ENCODE results near the gene HORMAD1.

HORMAD1 gene

DNA sequence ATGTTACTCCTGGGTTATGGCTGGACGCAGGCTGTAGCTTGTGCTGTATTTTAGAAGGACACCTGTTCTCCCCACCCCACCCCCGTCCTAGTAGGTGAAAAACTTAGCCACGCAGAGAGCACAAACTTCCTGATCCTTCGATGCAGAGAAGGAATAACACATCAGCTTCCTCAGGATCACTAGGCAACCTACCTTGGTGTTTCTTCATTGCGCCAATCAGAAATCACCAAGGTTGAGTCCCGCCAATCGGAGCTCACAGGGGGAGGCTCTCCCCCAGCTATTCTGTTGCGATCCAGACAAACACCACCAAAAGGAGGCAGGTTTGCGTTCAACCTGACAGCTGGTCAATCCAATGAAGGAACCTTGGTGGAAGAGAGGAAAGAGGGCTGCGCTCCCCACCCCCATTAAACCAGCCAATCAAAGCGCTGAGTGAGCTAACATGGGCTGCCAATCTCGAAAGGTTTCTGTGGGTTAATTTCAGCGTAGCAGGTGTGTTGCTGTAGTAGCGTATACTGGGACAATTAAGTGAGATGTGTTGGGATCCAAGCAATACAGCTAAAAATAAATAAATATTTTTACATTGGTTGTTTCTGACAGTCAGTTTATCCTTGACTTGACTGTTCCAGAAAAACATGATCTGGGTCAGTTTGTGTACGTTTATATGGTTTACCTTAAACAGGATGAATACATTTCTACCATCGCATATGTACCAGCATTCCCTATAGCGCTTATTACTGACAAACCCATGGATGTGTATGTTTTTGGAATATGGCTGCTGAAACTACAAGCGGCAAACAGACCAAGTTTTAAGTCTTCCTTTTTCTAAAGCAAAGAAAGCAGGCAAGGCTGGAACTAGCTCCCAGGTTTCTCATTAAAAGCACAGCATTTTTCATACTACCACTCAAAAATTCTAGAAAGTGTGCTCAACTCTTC lies 23.4 kb downstream of the HORMAD1 start, which contains the start of gene GOLPH3L:
Gene GOLPH3L, minus strand, starts transcription at position 160 of the 933 bp plus-strand sequence. CDS start 2,316 bp downstream, outside the sequence.
- peak; percentile 99 for DNase-seq (ENCODE audit: low read depth)
- TF ChIP-seq, protein P1, sequence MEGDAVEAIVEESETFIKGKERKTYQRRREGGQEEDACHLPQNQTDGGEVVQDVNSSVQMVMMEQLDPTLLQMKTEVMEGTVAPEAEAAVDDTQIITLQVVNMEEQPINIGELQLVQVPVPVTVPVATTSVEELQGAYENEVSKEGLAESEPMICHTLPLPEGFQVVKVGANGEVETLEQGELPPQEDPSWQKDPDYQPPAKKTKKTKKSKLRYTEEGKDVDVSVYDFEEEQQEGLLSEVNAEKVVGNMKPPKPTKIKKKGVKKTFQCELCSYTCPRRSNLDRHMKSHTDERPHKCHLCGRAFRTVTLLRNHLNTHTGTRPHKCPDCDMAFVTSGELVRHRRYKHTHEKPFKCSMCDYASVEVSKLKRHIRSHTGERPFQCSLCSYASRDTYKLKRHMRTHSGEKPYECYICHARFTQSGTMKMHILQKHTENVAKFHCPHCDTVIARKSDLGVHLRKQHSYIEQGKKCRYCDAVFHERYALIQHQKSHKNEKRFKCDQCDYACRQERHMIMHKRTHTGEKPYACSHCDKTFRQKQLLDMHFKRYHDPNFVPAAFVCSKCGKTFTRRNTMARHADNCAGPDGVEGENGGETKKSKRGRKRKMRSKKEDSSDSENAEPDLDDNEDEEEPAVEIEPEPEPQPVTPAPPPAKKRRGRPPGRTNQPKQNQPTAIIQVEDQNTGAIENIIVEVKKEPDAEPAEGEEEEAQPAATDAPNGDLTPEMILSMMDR (conservative IDR thresholded peaks at IDR 0.05; ENCODE audit: low read depth, low read length), result peak; percentile 29
- H3K4me3 ChIP-seq (ENCODE audit: low read length), result peak within 1 kb of the TSS; percentile 98

DNA sequence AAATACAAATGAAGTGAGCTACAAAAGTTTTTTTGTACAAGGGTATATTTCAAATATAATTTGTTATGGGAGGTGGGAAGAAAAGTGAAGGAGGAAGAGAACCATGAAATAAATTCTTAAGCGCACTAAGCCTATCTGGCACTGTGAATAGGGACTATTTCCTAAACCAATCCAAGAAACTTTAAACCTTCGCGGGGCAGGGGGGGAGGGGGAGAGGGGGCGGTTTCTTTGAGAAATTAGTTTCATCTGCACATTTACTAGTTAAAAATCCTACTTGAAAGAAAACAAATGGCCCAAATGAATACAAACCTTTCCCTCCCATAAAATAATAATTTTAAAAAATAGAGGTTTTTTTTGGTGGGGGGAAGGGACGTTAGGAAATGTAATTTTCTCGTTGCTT lies 24.1 kb downstream of the HORMAD1 start:
- DNase-seq (ENCODE audit: low read depth), result no peak
- H3K4me3 ChIP-seq (ENCODE audit: low read length), result peak overlapping the region; percentile 98
- TF ChIP-seq, protein P1 (conservative IDR thresholded peaks at IDR 0.05; ENCODE audit: low read depth, low read length), result no peak

DNA sequence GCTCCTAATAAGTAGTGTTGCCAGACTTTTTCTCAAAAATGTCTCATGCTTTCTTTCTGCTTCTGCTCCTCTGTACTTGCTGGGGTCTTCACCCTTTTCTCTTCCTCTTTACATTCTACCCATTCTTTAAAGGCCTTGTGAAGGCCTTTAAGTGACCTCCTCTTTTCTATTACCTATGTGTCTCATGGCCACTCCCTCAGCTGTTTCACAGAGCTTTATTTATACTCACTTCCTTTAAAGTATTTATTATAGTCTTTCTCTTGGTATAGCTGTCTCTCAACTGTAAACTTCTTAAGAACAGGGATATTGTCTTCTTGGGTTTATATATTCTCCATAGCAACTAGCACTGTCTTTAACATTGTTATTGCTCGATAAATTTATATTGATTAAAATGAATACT lies 24.5 kb downstream of the HORMAD1 start:
- peak overlapping the region; percentile 98 for H3K4me3 ChIP-seq (ENCODE audit: low read length)
- TF ChIP-seq, protein P1 (conservative IDR thresholded peaks at IDR 0.05; ENCODE audit: low read depth, low read length), result no peak
- no peak for DNase-seq (ENCODE audit: low read depth)

DNA sequence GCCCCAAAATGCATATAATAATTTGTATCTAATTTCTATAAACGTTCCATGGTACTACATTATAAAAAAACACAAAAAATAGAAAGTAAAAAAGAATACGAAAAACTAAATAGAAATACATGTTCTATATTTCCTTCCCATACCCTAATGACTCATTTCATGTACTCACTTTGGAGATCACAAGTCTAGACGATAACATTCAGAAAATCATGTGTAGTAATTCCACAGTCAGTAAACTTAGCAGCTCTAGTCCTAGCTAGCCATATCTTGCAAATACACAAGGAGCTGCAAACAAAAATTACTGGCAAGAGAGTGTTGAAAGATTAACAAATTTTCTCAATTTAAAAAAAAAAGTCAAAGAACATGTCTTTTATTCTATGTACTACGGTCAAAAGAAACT lies 25.1 kb downstream of the HORMAD1 start:
- TF ChIP-seq, protein P1 (conservative IDR thresholded peaks at IDR 0.05; ENCODE audit: low read depth, low read length), result no peak
- DNase-seq (ENCODE audit: low read depth), result no peak
- H3K4me3 ChIP-seq (ENCODE audit: low read length), result no peak overlapping the region

DNA sequence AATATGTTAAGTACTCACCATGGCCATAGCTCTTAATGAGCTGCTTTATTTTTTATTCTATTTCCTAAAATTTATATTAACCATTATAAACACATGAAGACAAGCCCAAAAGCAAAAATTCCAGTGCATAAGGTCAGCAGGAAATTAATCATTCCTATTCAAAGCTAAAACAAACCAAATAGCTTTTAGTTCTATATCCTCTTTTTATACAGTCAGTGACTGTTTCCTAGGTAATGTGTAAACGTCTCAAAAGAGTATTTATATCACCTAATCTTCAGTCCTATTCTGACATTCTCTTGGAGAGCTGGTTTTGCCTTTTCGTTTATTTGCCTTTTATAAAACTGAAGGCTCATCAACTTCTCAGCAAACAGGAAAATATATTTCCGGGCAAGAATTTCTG lies 28.0 kb downstream of the HORMAD1 start:
- TF ChIP-seq, protein P1 (conservative IDR thresholded peaks at IDR 0.05; ENCODE audit: low read depth, low read length), result no peak
- no peak for DNase-seq (ENCODE audit: low read depth)
- H3K4me3 ChIP-seq (ENCODE audit: low read length), result no peak overlapping the region

DNA sequence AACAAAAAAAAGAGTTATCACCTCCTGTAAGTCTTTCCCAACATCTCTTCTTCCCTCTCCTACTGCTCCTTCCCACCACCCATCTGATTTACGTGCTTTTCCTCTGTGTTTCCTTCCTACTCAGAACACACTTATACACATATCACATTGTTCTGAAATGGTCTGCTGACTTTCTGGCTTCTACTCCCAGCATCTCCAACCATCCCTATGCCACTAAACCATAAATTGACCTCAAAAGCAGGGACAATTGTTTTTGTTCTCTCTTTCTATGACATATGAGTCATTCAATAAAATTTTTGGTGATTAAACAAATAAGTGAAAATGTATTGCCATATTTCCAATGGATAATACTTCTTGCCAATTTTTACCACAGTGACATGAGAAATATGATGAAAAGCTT lies 31.9 kb downstream of the HORMAD1 start:
- no peak overlapping the region for H3K4me3 ChIP-seq (ENCODE audit: low read length)
- TF ChIP-seq, protein P1 (conservative IDR thresholded peaks at IDR 0.05; ENCODE audit: low read depth, low read length), result no peak
- DNase-seq (ENCODE audit: low read depth), result no peak

DNA sequence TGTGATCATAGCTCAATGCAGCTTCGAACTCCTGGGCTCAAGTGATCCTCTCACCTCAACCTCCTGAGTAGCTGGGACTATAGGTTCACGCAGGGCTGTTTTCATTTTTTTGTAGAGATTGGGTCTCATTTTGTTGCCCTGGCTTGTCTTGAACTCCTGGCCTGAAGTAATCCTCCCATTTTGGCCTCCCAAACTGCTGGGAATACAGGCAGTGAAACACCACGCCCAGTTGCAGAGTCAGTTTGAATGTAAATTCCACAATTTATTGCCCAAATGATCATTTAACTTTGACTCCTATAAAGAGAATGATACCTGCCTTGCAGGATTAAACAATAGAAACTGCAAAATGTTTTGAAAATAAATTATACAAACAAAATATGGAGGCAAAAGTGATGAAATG lies 34.4 kb downstream of the HORMAD1 start:
- TF ChIP-seq, protein P1 (conservative IDR thresholded peaks at IDR 0.05; ENCODE audit: low read depth, low read length), result no peak
- no peak overlapping the region for H3K4me3 ChIP-seq (ENCODE audit: low read length)
- DNase-seq (ENCODE audit: low read depth), result no peak

Data from retinal pigment epithelial cell (primary cell).